Progenitor cell of endocrine pancreas (in vitro differentiated cells): Measurements from ENCODE around the gene SLC25A5. TPM values are rescaled to one million over a fixed set of nuclear protein-coding genes. Genes with fewer than 3 reads are reported as not detected.

ENCODE experiments used
- DNase-seq: peaks from one replicate; pipeline ENCODE4 v3.0.0; 2021; ENCODE audit warnings: low spot score; ENCODE audit not compliant: unreplicated experiment
- H3K27ac Mint-ChIP-seq: 2 replicates; pipeline ENCODE4 v1.8.0; 2021; ENCODE audit warnings: mild to moderate bottlenecking, moderate library complexity, mixed read lengths
- H3K27me3 Mint-ChIP-seq: 2 replicates; pipeline ENCODE4 v1.8.0; 2021; ENCODE audit warnings: mixed read lengths
- H3K36me3 Mint-ChIP-seq: 2 replicates; pipeline ENCODE4 v1.8.0; 2022; ENCODE audit warnings: mixed read lengths; ENCODE audit not compliant: insufficient read depth
- H3K4me1 Mint-ChIP-seq: 2 replicates; pipeline ENCODE4 v1.8.0; 2021; ENCODE audit warnings: low read depth, mixed read lengths
- H3K4me3 Mint-ChIP-seq: 2 replicates; pipeline ENCODE4 v1.8.0; 2021; ENCODE audit warnings: low read depth, mild to moderate bottlenecking, moderate library complexity, mixed read lengths
- H3K9me3 Mint-ChIP-seq: 2 replicates; pipeline ENCODE4 v1.8.0; 2021; ENCODE audit warnings: low read depth, mixed read lengths
- CTCF ChIP-seq: fragments of 200-600 bp; sonication (generic); IDR thresholded peaks from one replicate; pipeline ENCODE4 v1.5.0; 2021; ENCODE audit warnings: antibody characterized with exemption, mild to moderate bottlenecking; ENCODE audit not compliant: unreplicated experiment
- long read RNA-seq: library from polyadenylated mRNA; unstranded; transcript quantifications from one replicate; pipeline ENCODE4 v2.0.0, GENCODE V29; 2020
- total RNA-seq: library from RNA; stranded (reverse); gene quantifications from 2 replicates; pipeline ENCODE4 v1.2.1, GENCODE V29; 2021

Gene SLC25A5
- total RNA-seq = 224 and 225 TPM in 2 replicates
- long read RNA-seq, transcript SLC25A5-201 (4 exons, 1,274 nt) = major isoform, 437 of 446 reads
- long read RNA-seq, partial matches to known transcripts = 0 of 446 reads
- long read RNA-seq, other reads (novel, unspliced or antisense) = 9 of 446 reads

DNA sequence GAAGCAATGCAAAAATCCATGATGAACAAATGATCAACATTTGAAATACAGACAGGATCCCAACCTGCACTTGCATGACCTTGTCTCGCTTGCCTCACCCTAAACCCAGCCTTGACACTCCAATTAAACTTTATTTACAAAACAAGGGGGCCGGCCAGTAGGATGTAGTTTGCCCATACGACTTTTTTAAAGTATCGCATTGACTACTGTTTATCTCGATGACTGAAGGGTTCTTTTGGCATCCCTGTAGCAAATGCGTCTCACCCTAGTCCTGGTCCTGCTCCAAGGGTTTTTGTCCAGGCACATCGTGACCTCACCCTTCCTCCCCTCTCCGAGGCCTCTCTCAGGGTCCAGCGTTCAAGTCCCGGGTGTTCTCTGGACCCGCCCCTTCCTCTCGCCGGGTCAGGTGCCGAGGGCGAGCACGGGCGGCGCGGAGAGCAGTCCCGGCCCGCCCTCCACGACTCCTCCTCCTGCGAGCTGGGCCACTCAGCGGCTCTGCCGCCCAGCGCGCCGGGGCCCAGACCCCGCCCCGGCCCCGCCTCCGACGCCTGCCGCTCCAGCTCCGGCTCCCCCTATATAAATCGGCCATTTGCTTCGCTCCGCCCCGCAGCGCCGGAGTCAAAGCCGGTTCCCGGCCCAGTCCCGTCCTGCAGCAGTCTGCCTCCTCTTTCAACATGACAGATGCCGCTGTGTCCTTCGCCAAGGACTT, at the start of gene SLC25A5:
Gene SLC25A5, plus strand, starts transcription at position 603 of the 709 bp plus-strand sequence. Its CDS starts 72 bp downstream, at position 675.
- Mint-ChIP-seq H3K27me3 (no peaks in the 10 kb centered on the region), H3K4me1 (peaks cover 2% of the 10 kb centered on the region), H3K27ac (peak within 1 kb of the TSS; percentile 82), H3K4me3 (peak within 1 kb of the TSS; percentile 86), H3K9me3 (peaks cover 3% of the 10 kb centered on the region), H3K36me3 (no peaks in the 10 kb centered on the region)
- no peak for TF ChIP-seq CTCF
- peak; percentile 58 for DNase-seq

DNA sequence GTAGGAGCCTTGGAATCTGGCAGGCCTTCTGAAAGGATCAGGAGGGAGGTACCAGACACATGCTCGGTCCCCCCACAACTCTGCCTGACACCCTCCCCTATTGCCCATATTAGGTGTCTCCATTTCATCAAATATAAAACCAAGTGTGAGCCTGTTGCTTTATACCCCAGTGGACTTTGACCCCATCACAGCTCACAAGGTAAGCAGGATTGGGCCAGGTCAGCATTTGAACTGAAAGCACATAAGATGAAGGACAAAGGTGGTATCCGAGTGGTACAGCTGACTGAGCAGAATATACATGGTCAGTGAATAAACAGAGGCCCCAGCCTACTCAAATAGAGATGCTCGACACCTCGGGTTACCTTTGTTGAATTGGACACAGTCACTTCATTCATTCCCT, 49.1 kb upstream of the SLC25A5 start:
- Mint-ChIP-seq H3K27ac (no peak overlapping the region), H3K4me3 (no peak overlapping the region), H3K27me3 (no peaks in the 10 kb centered on the region), H3K4me1 (peaks cover 9% of the 10 kb centered on the region), H3K36me3 (no peaks in the 10 kb centered on the region), H3K9me3 (peaks cover 13% of the 10 kb centered on the region)
- no peak for DNase-seq
- no peak for TF ChIP-seq CTCF

GRCh38 chrX:119419898-119420297, 48.3 kb upstream of the SLC25A5 start:
- Mint-ChIP-seq H3K4me1 (peaks cover 9% of the 10 kb centered on the region), H3K36me3 (no peaks in the 10 kb centered on the region), H3K4me3 (no peak overlapping the region), H3K9me3 (peaks cover 13% of the 10 kb centered on the region), H3K27me3 (no peaks in the 10 kb centered on the region), H3K27ac (no peak overlapping the region)
- TF ChIP-seq CTCF = no peak
- no peak for DNase-seq

DNA sequence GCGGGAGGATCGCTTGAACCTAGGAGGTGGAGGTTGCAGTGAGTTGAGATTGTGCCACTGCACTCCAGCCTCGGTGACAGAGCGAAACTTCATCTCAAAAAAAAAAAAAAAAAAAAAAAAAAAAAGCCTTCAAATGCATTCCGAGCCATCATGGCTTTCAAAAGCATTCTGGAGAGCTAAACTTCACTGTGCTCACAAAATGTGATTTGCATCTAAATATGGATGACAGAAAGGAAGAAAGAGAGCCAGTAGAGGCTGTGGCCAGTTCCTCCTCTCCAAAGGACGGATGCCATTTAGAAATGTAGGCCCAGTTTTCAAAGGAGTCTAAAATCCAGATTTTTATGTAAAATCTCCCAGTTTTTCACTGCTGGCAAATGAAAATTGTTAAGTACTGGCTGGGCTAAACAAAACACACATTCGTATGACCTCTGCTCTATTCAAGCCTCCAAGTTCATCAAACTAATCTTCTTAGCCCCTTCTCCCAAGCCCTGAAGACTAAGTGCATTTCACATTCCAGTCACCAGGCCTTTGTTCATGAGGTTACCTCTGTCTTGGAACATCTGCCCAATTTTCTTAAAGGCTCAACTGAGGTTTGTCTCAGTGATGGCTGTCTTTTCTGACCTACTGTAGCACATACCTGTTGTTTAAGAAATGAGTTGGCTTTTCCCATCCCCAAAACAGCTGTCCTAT, 47.1 kb upstream of the SLC25A5 start:
- no peak for TF ChIP-seq CTCF
- Mint-ChIP-seq H3K36me3 (no peaks in the 10 kb centered on the region), H3K4me1 (peaks cover 9% of the 10 kb centered on the region), H3K9me3 (peaks cover 13% of the 10 kb centered on the region), H3K27me3 (no peaks in the 10 kb centered on the region), H3K27ac (no peak overlapping the region), H3K4me3 (no peak overlapping the region)
- DNase-seq = no peak

DNA sequence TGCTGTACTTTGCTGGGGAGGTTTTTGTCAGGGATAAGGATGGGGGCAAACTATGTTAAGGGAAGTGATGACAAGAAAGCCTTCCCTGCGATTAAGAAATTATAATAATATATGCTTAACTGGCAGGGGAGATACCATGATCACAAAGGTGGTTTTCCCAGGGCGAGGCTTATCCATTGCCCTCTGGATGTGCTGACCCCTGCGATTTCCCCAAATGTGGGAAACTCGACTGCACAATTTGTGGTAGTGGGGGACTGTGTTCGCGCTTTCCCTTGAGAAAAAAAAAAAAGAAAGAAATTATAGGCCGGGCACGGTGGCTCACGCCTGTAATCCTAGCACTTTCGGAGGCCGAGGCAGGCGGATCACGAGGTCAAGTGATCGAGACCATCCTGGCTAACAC, 44.6 kb upstream of the SLC25A5 start:
- H3K36me3 Mint-ChIP-seq = peaks cover 4% of the 10 kb centered on the region
- H3K9me3 Mint-ChIP-seq = peaks cover 13% of the 10 kb centered on the region
- no peak for DNase-seq
- TF ChIP-seq CTCF = no peak
- no peaks in the 10 kb centered on the region for H3K27me3 Mint-ChIP-seq
- H3K4me3 Mint-ChIP-seq = no peak overlapping the region
- peaks cover 9% of the 10 kb centered on the region for H3K4me1 Mint-ChIP-seq
- H3K27ac Mint-ChIP-seq = no peak overlapping the region
